Measurements from ENCODE around the gene CALML5. TPM values are rescaled to one million over a fixed set of nuclear protein-coding genes. Genes with fewer than 3 reads are reported as not detected.

Gene CALML5
- total RNA-seq, 1 experiment from 2014 or later = not detected

DNA sequence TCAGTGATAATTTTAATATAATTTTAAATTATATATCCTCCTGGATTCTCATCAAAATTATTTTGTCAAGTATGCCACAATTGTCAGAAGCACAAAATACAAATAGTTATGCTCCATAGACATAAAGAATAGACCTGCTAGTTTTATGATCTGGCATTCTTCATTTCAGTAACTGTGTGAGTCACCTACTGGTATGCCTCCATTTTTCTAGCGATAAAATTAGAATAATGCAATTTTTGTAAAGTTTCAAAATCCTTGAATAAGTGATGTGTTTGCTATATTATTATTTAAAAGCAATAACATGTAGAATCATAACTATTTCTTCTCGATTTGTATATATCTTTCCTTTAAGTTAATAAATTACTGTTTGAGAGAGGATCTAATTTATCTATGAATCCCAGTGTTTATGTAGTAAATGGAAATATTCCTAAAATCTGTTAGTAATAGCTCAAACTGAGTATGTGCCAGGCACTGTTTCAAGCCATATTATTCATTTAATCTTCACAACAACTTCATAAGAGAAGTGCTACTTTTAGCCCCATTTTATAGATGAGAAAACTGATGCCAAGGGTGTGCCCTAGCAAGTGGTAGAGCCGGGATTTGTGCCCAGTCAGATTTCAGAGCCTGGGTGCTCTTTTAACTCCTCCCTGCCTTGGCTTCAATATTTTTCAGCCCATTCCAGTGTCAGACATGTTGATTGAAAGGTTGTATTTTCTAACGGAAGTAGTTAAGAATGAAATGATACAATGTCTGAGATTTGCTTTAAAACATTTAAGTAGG is 48.6 kb downstream of the CALML5 start:
- DNase-seq = no peak
- Histone ChIP-seq H3K36me3 (replicated peaks; ENCODE audit: control insufficient read depth, insufficient read depth, low read length) (peaks cover 16% of the 10 kb centered on the region), H3K4me3 (ENCODE audit: insufficient read depth, low read depth, low read length) (no peak overlapping the region), H3K27me3 (ENCODE audit: control insufficient read depth, insufficient read depth, low read length) (no peaks in the 10 kb centered on the region)

DNA sequence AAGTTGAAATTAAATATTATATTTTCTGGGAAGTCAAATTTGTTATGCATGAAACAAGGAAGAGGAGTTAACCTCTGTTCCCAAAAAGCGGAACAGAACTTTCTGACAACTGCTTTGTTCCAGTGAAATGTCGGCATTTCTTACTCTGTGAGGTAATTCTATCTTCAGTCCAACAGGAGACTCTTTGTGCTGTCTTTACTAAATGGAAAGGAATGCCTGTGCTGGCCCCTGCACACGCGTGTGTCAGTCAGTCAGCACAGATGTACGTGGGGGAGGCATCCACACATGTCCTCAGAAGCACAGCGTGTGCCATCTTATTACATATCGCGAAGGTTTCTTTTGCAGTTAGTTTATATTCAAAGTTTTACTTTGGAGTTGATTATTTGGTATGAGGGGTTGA is 49.5 kb downstream of the CALML5 start:
- DNase-seq = no peak
- H3K36me3 ChIP-seq (replicated peaks; ENCODE audit: control insufficient read depth, insufficient read depth, low read length) = peaks cover 14% of the 10 kb centered on the region
- H3K27me3 ChIP-seq (ENCODE audit: control insufficient read depth, insufficient read depth, low read length) = no peaks in the 10 kb centered on the region
- H3K4me3 ChIP-seq (ENCODE audit: insufficient read depth, low read depth, low read length) = no peak overlapping the region

DNA sequence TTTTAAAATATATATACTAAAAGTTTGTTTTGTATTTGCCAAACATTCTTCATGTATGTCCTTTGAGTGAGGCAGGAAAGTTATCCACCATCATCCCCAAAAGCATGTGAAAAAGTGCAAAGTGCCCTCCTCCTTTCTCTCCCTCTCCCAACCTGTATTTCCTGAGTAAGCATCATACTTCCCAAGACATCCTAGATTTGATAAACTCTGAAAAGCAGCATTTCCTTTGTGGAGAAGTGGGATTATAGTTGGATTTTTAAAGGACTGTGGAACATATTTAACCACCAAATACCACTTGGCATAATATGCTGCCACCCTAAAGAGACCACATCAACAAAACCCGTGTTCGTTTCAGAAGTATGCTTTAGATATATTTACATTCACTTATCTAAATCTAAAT is 50.1 kb downstream of the CALML5 start:
- Histone ChIP-seq H3K4me3 (ENCODE audit: insufficient read depth, low read depth, low read length) (no peak overlapping the region), H3K27me3 (ENCODE audit: control insufficient read depth, insufficient read depth, low read length) (no peaks in the 10 kb centered on the region), H3K36me3 (replicated peaks; ENCODE audit: control insufficient read depth, insufficient read depth, low read length) (peaks cover 10% of the 10 kb centered on the region)
- DNase-seq = no peak

Other genes with a start within 250 kb of the CALML5 start
- gene UCN3, start 134.6 kb downstream of the CALML5 start, total RNA-seq (2014; rRNA removed; shearing (Covaris generic)) = not detected in 2 replicates
- 0.11 TPM in 1 of 2 replicates, not detected in the other for gene TUBAL3, start 94.7 kb downstream of the CALML5 start, total RNA-seq (2014; rRNA removed; shearing (Covaris generic))
- 44.0 and 62.9 TPM in 2 replicates for gene NET1, start 87.0 kb downstream of the CALML5 start, total RNA-seq (2014; rRNA removed; shearing (Covaris generic))
- gene CALML3, start 25.4 kb upstream of the CALML5 start, total RNA-seq (2014; rRNA removed; shearing (Covaris generic)) = not detected in 2 replicates
- 21.8 and 22.3 TPM in 2 replicates for gene ASB13, start 167.0 kb upstream of the CALML5 start, total RNA-seq (2014; rRNA removed; shearing (Covaris generic))
- 44.5 and 56.8 TPM in 2 replicates for gene TASOR2, start 185.3 kb upstream of the CALML5 start, total RNA-seq (2014; rRNA removed; shearing (Covaris generic))

Measured in H7 (cell line).